ENCODE measurements around the gene DDIT4. TPM values are rescaled to one million over a fixed set of nuclear protein-coding genes. Genes with fewer than 3 reads are reported as not detected.

DDIT4 gene
- total RNA-seq, 1 experiment from 2014 or later, result 68.9 TPM

- Histone ChIP-seq H2AFZ (ENCODE audit: low read length) (no peak overlapping the region), H3K9ac (ENCODE audit: low read length) (peak overlapping the region; percentile 62), H3K79me2 (ENCODE audit: low read length) (no peaks in the 10 kb centered on the region), H3F3A (ENCODE audit: low read length, unreplicated experiment) (peaks cover 4% of the 10 kb centered on the region), H3K9me3 (ENCODE audit: low read length) (no peaks in the 10 kb centered on the region), H3K27me3 (ENCODE audit: low read length) (no peaks in the 10 kb centered on the region), H3K4me1 (ENCODE audit: insufficient read depth, low read length) (peaks cover 48% of the 10 kb centered on the region), H3K9me2 (replicated peaks; ENCODE audit: low read length) (no peaks in the 10 kb centered on the region), H3K36me3 (ENCODE audit: low read depth, low read length) (no peaks in the 10 kb centered on the region), H3K27ac (ENCODE audit: low read length) (peak overlapping the region; percentile 85), H3K4me2 (ENCODE audit: low read length) (peak overlapping the region; percentile 78), H4K20me1 (ENCODE audit: low read length) (no peaks in the 10 kb centered on the region), H3K4me3 (ENCODE audit: low read length) (no peak overlapping the region)
- TSS peak; percentile 69 for BruUV-seq (replicated peaks)
- POLR2A ChIA-PET (ENCODE audit: unreplicated experiment), result interaction anchor here (0.6 to 1.2 kb wide), 4 partner anchors 24 to 185 kb away, joined by 3 to 8 read pairs (median 6); partner anchors contain the start of gene DDIT4
- ATAC-seq, result no peak
- no peak for DNase-seq
- TF ChIP-seq EZH2 (IDR thresholded peaks at IDR 0.05; ENCODE audit: low read length, unreplicated experiment) (no peak), EZH2phosphoT487 (IDR thresholded peaks at IDR 0.05; ENCODE audit: borderline replicate concordance, low read length) (no peak), CTCF (conservative IDR thresholded peaks at IDR 0.05; ENCODE audit: low read depth, low read length) (no peak)
- intact Hi-C loops (cut with micrococcal nuclease), result no loop called here
- CTCF ChIA-PET, result interaction anchor here (1.1 kb wide), 1 partner anchor 24 kb away, joined by 3 read pairs; no protein-coding TSS in a partner anchor
Measured at GRCh38 chr10:72321248-72322029, 47.7 kb downstream of the DDIT4 start.

- DNase-seq, result peak; percentile 19
- no peaks in the 10 kb centered on the region for H3K27me3 ChIP-seq (ENCODE audit: low read length)
- no peak for ATAC-seq
- no TSS peak for BruUV-seq (replicated peaks)
- peaks cover 4% of the 10 kb centered on the region for H3F3A ChIP-seq (ENCODE audit: low read length, unreplicated experiment)
- intact Hi-C loops (cut with micrococcal nuclease), result no loop called here
- no peak overlapping the region for H3K4me3 ChIP-seq (ENCODE audit: low read length)
- no peaks in the 10 kb centered on the region for H4K20me1 ChIP-seq (ENCODE audit: low read length)
- TF ChIP-seq EZH2 (IDR thresholded peaks at IDR 0.05; ENCODE audit: low read length, unreplicated experiment), result no peak
- no peak for TF ChIP-seq EZH2phosphoT487 (IDR thresholded peaks at IDR 0.05; ENCODE audit: borderline replicate concordance, low read length)
- TF ChIP-seq CTCF (conservative IDR thresholded peaks at IDR 0.05; ENCODE audit: low read depth, low read length), result no peak
- no peaks in the 10 kb centered on the region for H3K79me2 ChIP-seq (ENCODE audit: low read length)
- peak overlapping the region; percentile 85 for H3K27ac ChIP-seq (ENCODE audit: low read length)
- H3K4me1 ChIP-seq (ENCODE audit: insufficient read depth, low read length), result peaks cover 47% of the 10 kb centered on the region
- H3K9ac ChIP-seq (ENCODE audit: low read length), result no peak overlapping the region
- H3K9me3 ChIP-seq (ENCODE audit: low read length), result no peaks in the 10 kb centered on the region
- ChIA-PET POLR2A (ENCODE audit: unreplicated experiment) (interaction anchor here (0.6 kb wide), 1 partner anchor 186 kb away, joined by 3 read pairs; no protein-coding TSS in a partner anchor), CTCF (no interaction called here)
- H3K36me3 ChIP-seq (ENCODE audit: low read depth, low read length), result no peaks in the 10 kb centered on the region
- no peak overlapping the region for H2AFZ ChIP-seq (ENCODE audit: low read length)
- H3K9me2 ChIP-seq (replicated peaks; ENCODE audit: low read length), result no peaks in the 10 kb centered on the region
- no peak overlapping the region for H3K4me2 ChIP-seq (ENCODE audit: low read length)
Measured at GRCh38 chr10:72322030-72322279, 48.2 kb downstream of the DDIT4 start.

Data from PC-3 (cell line).